ENCODE results near the gene HJV.
"Not testable (repeated sequence)": the region's sequence is repeated elsewhere in the genome, so short reads cannot be mapped to it uniquely, and the experiment has no call there.

GRCh38 chr1:146026650-146027049 lies 5.1 kb upstream of the HJV start:
- not testable (repeated sequence) for TF ChIP-seq TAF1, POLR2A, POLR2AphosphoS5, SPI1, POU2F2 (IDR thresholded peaks at IDR 0.05; ENCODE audit: low read depth, low read length)

Measured in GM12891 (cell line).